ENCODE measurements around the gene CLEC18A.
"Not testable (repeated sequence)": the region's sequence is repeated elsewhere in the genome, so short reads cannot be mapped to it uniquely, and the experiment has no call there.

CLEC18A gene

GRCh38 chr16:69965661-69966054 lies 14.5 kb downstream of the CLEC18A start:
- H3K27ac ChIP-seq (ENCODE audit: extremely low read depth, low read depth, low read length); H3K4me1 ChIP-seq (ENCODE audit: control insufficient read depth, insufficient read depth, low read length); CTCF ChIA-PET; H3K9me3 ChIP-seq (ENCODE audit: control insufficient read depth, insufficient read depth, low read depth, low read length); H3K36me3 ChIP-seq (ENCODE audit: control insufficient read depth in 2 of 2, insufficient read depth in 1 of 2, low read length in 2 of 2); H3K4me3 ChIP-seq (ENCODE audit: low read depth, low read length); POLR2A ChIA-PET: not testable (repeated sequence)

DNA sequence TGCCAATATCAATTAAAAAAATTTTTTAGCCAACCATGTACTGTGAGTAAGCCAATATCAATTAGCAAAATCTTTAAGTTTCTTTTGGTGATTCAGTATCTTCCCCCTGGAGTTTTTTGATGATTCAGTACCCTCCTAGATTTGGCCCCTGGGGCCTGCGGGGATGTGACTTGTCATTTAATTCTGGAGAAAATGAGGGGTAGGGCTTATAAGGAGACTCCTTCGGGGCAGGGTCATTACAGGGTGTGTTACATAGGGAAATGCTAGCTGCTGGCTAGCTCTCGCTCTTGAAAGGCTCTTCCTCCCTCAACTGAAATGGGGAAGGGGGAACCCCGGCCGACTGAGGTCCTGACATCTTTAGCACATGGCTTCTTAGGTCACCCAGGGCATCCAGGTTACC lies 16.6 kb downstream of the CLEC18A start:
- POLR2A ChIA-PET; H3K9me3 ChIP-seq (ENCODE audit: control insufficient read depth, insufficient read depth, low read depth, low read length); H3K27ac ChIP-seq (ENCODE audit: extremely low read depth, low read depth, low read length); H3K36me3 ChIP-seq (ENCODE audit: control insufficient read depth in 2 of 2, insufficient read depth in 1 of 2, low read length in 2 of 2); H3K4me1 ChIP-seq (ENCODE audit: control insufficient read depth, insufficient read depth, low read length); H3K4me3 ChIP-seq (ENCODE audit: low read depth, low read length); CTCF ChIA-PET: not testable (repeated sequence)

DNA sequence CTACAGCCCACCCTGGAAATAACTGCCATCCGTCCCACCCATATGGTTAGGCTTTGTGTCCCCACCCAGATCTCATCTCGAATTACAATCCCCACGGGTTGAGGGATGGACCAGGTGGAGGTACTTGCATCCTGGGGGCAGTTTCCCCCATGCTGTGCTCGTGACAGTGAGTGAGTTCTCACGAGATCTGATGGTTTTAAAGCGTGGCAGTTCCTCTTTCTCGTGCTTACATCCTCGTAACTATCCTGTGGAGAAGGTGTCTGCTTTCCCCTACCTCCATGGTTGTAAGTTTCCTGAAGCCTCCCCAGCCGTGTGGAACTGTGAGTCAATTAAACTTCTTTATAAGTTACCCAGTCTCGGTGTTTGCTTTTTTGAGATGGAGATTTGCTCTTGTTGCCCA lies 17.0 kb downstream of the CLEC18A start:
- POLR2A ChIA-PET; H3K9me3 ChIP-seq (ENCODE audit: control insufficient read depth, insufficient read depth, low read depth, low read length); H3K4me3 ChIP-seq (ENCODE audit: low read depth, low read length); CTCF ChIA-PET; H3K36me3 ChIP-seq (ENCODE audit: control insufficient read depth in 2 of 2, insufficient read depth in 1 of 2, low read length in 2 of 2); H3K27ac ChIP-seq (ENCODE audit: extremely low read depth, low read depth, low read length); H3K4me1 ChIP-seq (ENCODE audit: control insufficient read depth, insufficient read depth, low read length): not testable (repeated sequence)

GRCh38 chr16:69969657-69970056 lies 18.5 kb downstream of the CLEC18A start:
- H3K4me3 ChIP-seq (ENCODE audit: low read depth, low read length); H3K9me3 ChIP-seq (ENCODE audit: control insufficient read depth, insufficient read depth, low read depth, low read length); H3K4me1 ChIP-seq (ENCODE audit: control insufficient read depth, insufficient read depth, low read length); H3K27ac ChIP-seq (ENCODE audit: extremely low read depth, low read depth, low read length); POLR2A ChIA-PET; H3K36me3 ChIP-seq (ENCODE audit: control insufficient read depth in 2 of 2, insufficient read depth in 1 of 2, low read length in 2 of 2); CTCF ChIA-PET: not testable (repeated sequence)

DNA sequence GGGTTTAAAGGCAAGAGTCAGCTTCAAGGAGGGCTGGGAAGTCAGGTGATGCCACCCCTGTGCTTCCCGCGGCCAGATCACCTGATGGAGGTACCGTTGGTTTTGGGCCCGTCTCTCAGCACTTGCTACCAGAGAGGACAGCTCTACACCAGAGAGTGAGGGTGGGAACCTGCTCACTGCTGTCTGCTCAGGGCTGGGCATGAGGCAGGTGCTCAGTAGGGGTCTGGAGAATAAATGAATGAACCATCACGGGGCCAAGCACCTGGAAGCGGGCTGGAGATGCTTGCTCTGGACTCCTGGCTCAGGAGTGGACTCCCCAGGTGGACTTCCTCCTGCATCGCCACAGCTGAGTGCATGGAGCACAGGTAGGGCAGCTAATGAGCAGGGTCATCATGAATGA lies 21.0 kb downstream of the CLEC18A start:
- H3K4me1 ChIP-seq (ENCODE audit: control insufficient read depth, insufficient read depth, low read length); CTCF ChIA-PET; H3K9me3 ChIP-seq (ENCODE audit: control insufficient read depth, insufficient read depth, low read depth, low read length); H3K4me3 ChIP-seq (ENCODE audit: low read depth, low read length); POLR2A ChIA-PET; H3K27ac ChIP-seq (ENCODE audit: extremely low read depth, low read depth, low read length); H3K36me3 ChIP-seq (ENCODE audit: control insufficient read depth in 2 of 2, insufficient read depth in 1 of 2, low read length in 2 of 2): not testable (repeated sequence)

GRCh38 chr16:69972935-69973334 lies 21.8 kb downstream of the CLEC18A start:
- H3K27ac ChIP-seq (ENCODE audit: extremely low read depth, low read depth, low read length); H3K4me1 ChIP-seq (ENCODE audit: control insufficient read depth, insufficient read depth, low read length); POLR2A ChIA-PET; H3K9me3 ChIP-seq (ENCODE audit: control insufficient read depth, insufficient read depth, low read depth, low read length); H3K4me3 ChIP-seq (ENCODE audit: low read depth, low read length); H3K36me3 ChIP-seq (ENCODE audit: control insufficient read depth in 2 of 2, insufficient read depth in 1 of 2, low read length in 2 of 2); CTCF ChIA-PET: not testable (repeated sequence)

DNA sequence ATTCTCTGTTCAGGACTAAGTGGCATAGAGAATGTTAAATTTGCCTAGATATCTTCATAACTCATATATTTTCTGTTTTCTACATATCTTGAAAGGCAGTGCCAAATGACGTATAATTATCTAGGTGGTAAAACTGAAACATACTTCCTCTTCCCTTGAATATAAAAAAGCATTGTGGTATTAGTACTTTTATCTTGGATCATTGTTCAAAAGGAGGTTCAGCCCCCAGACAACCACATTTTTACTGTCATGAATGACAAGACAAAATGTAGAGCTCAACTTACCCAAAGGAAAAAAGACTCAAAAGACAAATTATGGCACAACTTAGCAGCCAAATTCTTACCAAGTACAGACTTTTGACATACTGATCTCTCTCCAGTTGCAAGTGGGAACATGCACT lies 34.1 kb downstream of the CLEC18A start:
- H3K36me3 ChIP-seq (ENCODE audit: control insufficient read depth in 2 of 2, insufficient read depth in 1 of 2, low read length in 2 of 2); H3K4me3 ChIP-seq (ENCODE audit: low read depth, low read length); H3K4me1 ChIP-seq (ENCODE audit: control insufficient read depth, insufficient read depth, low read length); CTCF ChIA-PET; H3K9me3 ChIP-seq (ENCODE audit: control insufficient read depth, insufficient read depth, low read depth, low read length); H3K27ac ChIP-seq (ENCODE audit: extremely low read depth, low read depth, low read length): not testable (repeated sequence)
- POLR2A ChIA-PET = interaction anchor here (0.6 kb wide), 1 partner anchor 258 kb away, joined by 4 read pairs; no protein-coding TSS in a partner anchor

- H3K9me3 ChIP-seq (ENCODE audit: control insufficient read depth, insufficient read depth, low read depth, low read length); CTCF ChIA-PET; POLR2A ChIA-PET; H3K4me1 ChIP-seq (ENCODE audit: control insufficient read depth, insufficient read depth, low read length); H3K36me3 ChIP-seq (ENCODE audit: control insufficient read depth in 2 of 2, insufficient read depth in 1 of 2, low read length in 2 of 2); H3K27ac ChIP-seq (ENCODE audit: extremely low read depth, low read depth, low read length); H3K4me3 ChIP-seq (ENCODE audit: low read depth, low read length): not testable (repeated sequence)
Measured at GRCh38 chr16:69997956-69998355, 46.8 kb downstream of the CLEC18A start.

DNA sequence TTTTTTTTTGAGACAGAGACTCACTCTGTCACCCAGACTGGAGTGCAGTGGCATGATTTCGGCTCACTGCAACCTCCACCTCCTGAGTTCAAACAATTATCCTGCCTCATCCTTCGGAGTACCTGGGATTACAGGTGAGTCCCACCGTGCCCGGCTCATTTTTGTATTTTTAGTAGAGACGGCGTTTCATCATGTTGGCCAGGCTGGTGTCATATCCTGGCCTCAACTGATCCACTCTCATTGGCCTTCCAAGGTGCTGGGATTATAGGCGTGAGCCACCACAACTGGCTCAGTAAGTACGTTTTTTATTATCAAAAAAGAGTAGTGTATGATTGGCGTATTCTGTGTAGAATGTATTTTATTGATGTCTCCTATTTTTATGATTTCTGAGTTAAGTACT lies 48.7 kb downstream of the CLEC18A start:
- H3K9me3 ChIP-seq (ENCODE audit: control insufficient read depth, insufficient read depth, low read depth, low read length); POLR2A ChIA-PET; CTCF ChIA-PET; H3K27ac ChIP-seq (ENCODE audit: extremely low read depth, low read depth, low read length); H3K36me3 ChIP-seq (ENCODE audit: control insufficient read depth in 2 of 2, insufficient read depth in 1 of 2, low read length in 2 of 2); H3K4me3 ChIP-seq (ENCODE audit: low read depth, low read length); H3K4me1 ChIP-seq (ENCODE audit: control insufficient read depth, insufficient read depth, low read length): not testable (repeated sequence)

DNA sequence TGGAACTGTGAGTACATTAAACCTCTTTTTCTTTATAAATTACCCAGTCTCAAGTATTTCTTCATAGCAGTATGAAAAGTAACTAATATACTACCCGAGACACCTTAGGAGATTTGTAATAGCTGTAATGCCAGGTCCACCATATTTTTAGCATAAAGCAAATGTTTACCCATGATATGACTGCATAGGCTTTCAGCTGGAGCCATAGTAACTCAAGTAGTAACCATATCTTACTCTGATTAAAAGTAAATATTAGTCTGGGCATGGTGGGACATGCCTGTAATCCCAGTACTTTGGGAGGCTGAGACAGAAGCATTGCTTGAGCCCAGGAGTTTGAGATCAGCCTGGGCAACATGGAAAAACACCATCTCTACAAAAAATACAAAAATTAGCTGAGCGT lies 52.4 kb downstream of the CLEC18A start:
- H3K36me3 ChIP-seq (ENCODE audit: control insufficient read depth in 2 of 2, insufficient read depth in 1 of 2, low read length in 2 of 2); POLR2A ChIA-PET; H3K4me3 ChIP-seq (ENCODE audit: low read depth, low read length); H3K9me3 ChIP-seq (ENCODE audit: control insufficient read depth, insufficient read depth, low read depth, low read length); CTCF ChIA-PET; H3K4me1 ChIP-seq (ENCODE audit: control insufficient read depth, insufficient read depth, low read length); H3K27ac ChIP-seq (ENCODE audit: extremely low read depth, low read depth, low read length): not testable (repeated sequence)

GRCh38 chr16:70008604-70009003 lies 57.5 kb downstream of the CLEC18A start:
- POLR2A ChIA-PET; H3K9me3 ChIP-seq (ENCODE audit: control insufficient read depth, insufficient read depth, low read depth, low read length); H3K27ac ChIP-seq (ENCODE audit: extremely low read depth, low read depth, low read length); H3K4me3 ChIP-seq (ENCODE audit: low read depth, low read length); CTCF ChIA-PET; H3K4me1 ChIP-seq (ENCODE audit: control insufficient read depth, insufficient read depth, low read length): not testable (repeated sequence)
- peaks cover 0 to 13% of the 10 kb centered on the region in 2 experiments; a peak in 1 of 3 replicates for H3K36me3 ChIP-seq (ENCODE audit: control insufficient read depth in 2 of 2, insufficient read depth in 1 of 2, low read length in 2 of 2)

GRCh38 chr16:70010615-70011014 lies 59.5 kb downstream of the CLEC18A start:
- peaks cover 0 to 14% of the 10 kb centered on the region in 2 experiments; a peak in 1 of 3 replicates for H3K36me3 ChIP-seq (ENCODE audit: control insufficient read depth in 2 of 2, insufficient read depth in 1 of 2, low read length in 2 of 2)
- CTCF ChIA-PET; H3K4me3 ChIP-seq (ENCODE audit: low read depth, low read length); POLR2A ChIA-PET; H3K4me1 ChIP-seq (ENCODE audit: control insufficient read depth, insufficient read depth, low read length); H3K27ac ChIP-seq (ENCODE audit: extremely low read depth, low read depth, low read length); H3K9me3 ChIP-seq (ENCODE audit: control insufficient read depth, insufficient read depth, low read depth, low read length): not testable (repeated sequence)

Measured in HEK293 (cell line).